ENCODE data around the gene SCGB1D1. TPM values are rescaled to one million over a fixed set of nuclear protein-coding genes. Genes with fewer than 3 reads are reported as not detected.

SCGB1D1 gene
- total and polyA plus RNA-seq, 2 experiments from 2014 or later: not detected

DNA sequence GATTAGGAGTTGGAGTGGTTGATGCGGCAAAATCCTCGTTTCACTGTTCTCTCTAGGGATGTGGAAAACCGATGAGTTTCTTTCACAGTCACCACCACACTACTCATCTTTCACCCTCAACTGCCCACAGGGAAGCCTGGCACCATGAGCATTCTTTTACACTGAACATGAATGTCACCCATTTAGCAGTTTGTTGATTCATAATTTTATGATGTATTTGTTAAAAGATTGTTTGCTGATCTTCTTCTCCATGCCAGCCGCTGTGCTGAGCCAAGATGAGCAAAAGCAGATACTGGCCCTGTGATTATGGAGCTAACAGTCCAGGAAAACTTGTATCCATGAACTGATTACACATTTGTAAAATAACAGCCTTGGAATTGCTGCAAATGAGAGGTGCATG, 48.1 kb downstream of the SCGB1D1 start:
- Histone ChIP-seq H3K36me3 (ENCODE audit: low read depth) (no peaks in the 10 kb centered on the region), H3F3A (ENCODE audit: insufficient read depth) (no peaks in the 10 kb centered on the region), H3K9me3 (ENCODE audit: low read depth) (no peaks in the 10 kb centered on the region), H3K9me2 (ENCODE audit: insufficient read depth) (no peaks in the 10 kb centered on the region), H3K27ac (no peak overlapping the region), H3K4me1 (ENCODE audit: insufficient read depth) (no peaks in the 10 kb centered on the region), H3K4me2 (ENCODE audit: unreplicated experiment) (no peak overlapping the region), H3K27me3 (replicated peaks; ENCODE audit: insufficient read depth) (peaks cover 5% of the 10 kb centered on the region; the same call in 1 of the 2 replicates), H2AFZ (no peak overlapping the region), H4K20me1 (ENCODE audit: insufficient read depth) (no peaks in the 10 kb centered on the region), H3K4me3 (no peak overlapping the region), H3K79me2 (ENCODE audit: insufficient read depth) (no peaks in the 10 kb centered on the region), H3K9ac (no peak overlapping the region)
- TF ChIP-seq EZH2 (IDR thresholded peaks at IDR 0.05; ENCODE audit: insufficient read depth, poor library complexity, severe bottlenecking) (no peak), EZH2phosphoT487 (IDR thresholded peaks at IDR 0.05; ENCODE audit: insufficient read depth, low read depth) (no peak)
- WGBS, 2 experiments (ENCODE audit: low coverage in 1 of 2, low lambda C conversion rate in 2 of 2, missing lambda C conversion rate in 2 of 2): 31 to 39% methylated on average over 4 of the region's 4 CpGs
- DNase-seq: no peak
- in situ Hi-C loops (cut with MboI): no loop called here

DNA sequence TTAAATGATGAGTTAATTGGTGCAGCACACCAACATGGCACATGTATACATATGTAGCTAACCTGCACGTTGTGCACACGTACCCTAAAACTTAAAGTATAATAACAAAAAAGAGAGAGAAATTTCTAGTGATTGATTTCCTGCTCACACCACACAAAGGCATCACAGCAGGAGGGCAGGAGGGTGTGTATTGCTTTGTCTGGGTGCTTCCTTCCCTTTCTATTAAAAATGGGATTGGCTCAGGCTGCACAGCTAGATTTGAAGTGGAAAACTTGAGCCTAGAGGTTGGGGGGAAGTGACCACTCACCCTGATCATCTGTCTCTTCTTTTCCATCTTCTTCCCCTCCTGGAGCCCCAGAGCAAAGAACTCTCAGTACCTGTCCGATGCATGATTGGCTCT, 51.1 kb downstream of the SCGB1D1 start:
- no peaks in the 10 kb centered on the region for H4K20me1 ChIP-seq (ENCODE audit: insufficient read depth)
- no peaks in the 10 kb centered on the region for H3K4me1 ChIP-seq (ENCODE audit: insufficient read depth)
- H3K4me2 ChIP-seq (ENCODE audit: unreplicated experiment): no peak overlapping the region
- H3K9me3 ChIP-seq (ENCODE audit: low read depth): no peaks in the 10 kb centered on the region
- no peak overlapping the region for H3K4me3 ChIP-seq
- WGBS, 2 experiments (ENCODE audit: low coverage in 1 of 2, low lambda C conversion rate in 2 of 2, missing lambda C conversion rate in 2 of 2): 54 to 60% methylated on average over 3 of the region's 3 CpGs
- H3K36me3 ChIP-seq (ENCODE audit: low read depth): no peaks in the 10 kb centered on the region
- H3K9me2 ChIP-seq (ENCODE audit: insufficient read depth): no peaks in the 10 kb centered on the region
- peaks cover 5% of the 10 kb centered on the region; the same call in 1 of the 2 replicates for H3K27me3 ChIP-seq (replicated peaks; ENCODE audit: insufficient read depth)
- no peaks in the 10 kb centered on the region for H3K79me2 ChIP-seq (ENCODE audit: insufficient read depth)
- TF ChIP-seq EZH2phosphoT487 (IDR thresholded peaks at IDR 0.05; ENCODE audit: insufficient read depth, low read depth): no peak
- TF ChIP-seq EZH2 (IDR thresholded peaks at IDR 0.05; ENCODE audit: insufficient read depth, poor library complexity, severe bottlenecking): no peak
- no peak overlapping the region for H3K9ac ChIP-seq
- in situ Hi-C loops (cut with MboI): no loop called here
- H3K27ac ChIP-seq: no peak overlapping the region
- H2AFZ ChIP-seq: no peak overlapping the region
- DNase-seq: no peak
- H3F3A ChIP-seq (ENCODE audit: insufficient read depth): no peaks in the 10 kb centered on the region

DNA sequence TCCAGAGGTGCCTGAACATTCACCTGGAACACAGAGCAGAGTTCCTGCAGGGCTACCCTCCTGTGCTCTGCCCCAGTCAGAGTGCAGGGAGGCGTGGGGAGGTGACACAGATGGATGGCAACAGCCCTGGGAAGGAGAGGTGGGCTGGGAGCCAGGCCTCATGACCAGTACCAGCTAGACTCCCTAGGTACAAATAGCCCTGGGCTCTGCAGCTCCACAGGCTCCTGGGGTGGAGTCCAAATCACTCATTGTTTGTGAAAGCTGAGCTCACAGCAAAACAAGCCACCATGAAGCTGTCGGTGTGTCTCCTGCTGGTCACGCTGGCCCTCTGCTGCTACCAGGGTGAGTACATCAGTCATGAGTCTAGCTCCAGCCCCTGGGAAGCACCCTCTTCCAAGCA, 52.0 kb downstream of the SCGB1D1 start, which contains the start of gene SCGB1D2:
SCGB1D2 (plus strand) TSS at position 219 of the 400 bp plus-strand sequence; CDS start at position 288, 69 bp downstream.
- H3K4me2 ChIP-seq (ENCODE audit: unreplicated experiment): no peak within 1 kb of the TSS
- H4K20me1 ChIP-seq (ENCODE audit: insufficient read depth): no peaks in the 10 kb centered on the region
- H3K36me3 ChIP-seq (ENCODE audit: low read depth): no peaks in the 10 kb centered on the region
- no peak for DNase-seq
- 0 to 3% methylated on average over 3 of the region's 3 CpGs for WGBS, 2 experiments (ENCODE audit: low coverage in 1 of 2, low lambda C conversion rate in 2 of 2, missing lambda C conversion rate in 2 of 2)
- H3K9me2 ChIP-seq (ENCODE audit: insufficient read depth): no peaks in the 10 kb centered on the region
- H3K27ac ChIP-seq: no peak within 1 kb of the TSS
- in situ Hi-C loops (cut with MboI): no loop called here
- no peak within 1 kb of the TSS for H3K9ac ChIP-seq
- H3K27me3 ChIP-seq (replicated peaks; ENCODE audit: insufficient read depth): peaks cover 5% of the 10 kb centered on the region; the same call in 1 of the 2 replicates
- no peaks in the 10 kb centered on the region for H3F3A ChIP-seq (ENCODE audit: insufficient read depth)
- H3K9me3 ChIP-seq (ENCODE audit: low read depth): no peaks in the 10 kb centered on the region
- TF ChIP-seq EZH2phosphoT487 (IDR thresholded peaks at IDR 0.05; ENCODE audit: insufficient read depth, low read depth): no peak
- H3K79me2 ChIP-seq (ENCODE audit: insufficient read depth): no peaks in the 10 kb centered on the region
- H3K4me3 ChIP-seq: no peak within 1 kb of the TSS
- H3K4me1 ChIP-seq (ENCODE audit: insufficient read depth): no peaks in the 10 kb centered on the region
- H2AFZ ChIP-seq: no peak within 1 kb of the TSS

Other genes starting within 250 kb of the SCGB1D1 start
- 4.7 and 5.1 TPM in 2 replicates for gene BEST1, start 239.9 kb upstream of the SCGB1D1 start, total RNA-seq (2014; rRNA removed; shearing (Covaris generic))
- gene BEST1, start 239.9 kb upstream of the SCGB1D1 start, polyA plus RNA-seq (2016; fragmentation: Nextera tagmentation; extraction: Ambion mirVana): 3.1 and 3.9 TPM in 2 replicates
- gene FTH1, start 222.6 kb upstream of the SCGB1D1 start, total RNA-seq (2014; rRNA removed; shearing (Covaris generic)): 393 and 473 TPM in 2 replicates
- 10,305 and 10,611 TPM in 2 replicates for gene FTH1, start 222.6 kb upstream of the SCGB1D1 start, polyA plus RNA-seq (2016; fragmentation: Nextera tagmentation; extraction: Ambion mirVana)
- 16.0 and 39.5 TPM in 2 replicates for gene INCENP, start 66.2 kb upstream of the SCGB1D1 start, total RNA-seq (2014; rRNA removed; shearing (Covaris generic))
- gene INCENP, start 66.2 kb upstream of the SCGB1D1 start, polyA plus RNA-seq (2016; fragmentation: Nextera tagmentation; extraction: Ambion mirVana): 4.6 and 5.1 TPM in 2 replicates
- not detected in 2 replicates for gene SCGB2A1, start 18.5 kb downstream of the SCGB1D1 start, total RNA-seq (2014; rRNA removed; shearing (Covaris generic))
- not detected in 2 replicates for gene SCGB2A1, start 18.5 kb downstream of the SCGB1D1 start, polyA plus RNA-seq (2016; fragmentation: Nextera tagmentation; extraction: Ambion mirVana)
- gene SCGB1D2, start 52.0 kb downstream of the SCGB1D1 start, total RNA-seq (2014; rRNA removed; shearing (Covaris generic)): not detected in 2 replicates
- gene SCGB1D2, start 52.0 kb downstream of the SCGB1D1 start, polyA plus RNA-seq (2016; fragmentation: Nextera tagmentation; extraction: Ambion mirVana): not detected in 2 replicates
- not detected in 2 replicates for gene SCGB2A2, start 79.9 kb downstream of the SCGB1D1 start, total RNA-seq (2014; rRNA removed; shearing (Covaris generic))
- gene SCGB2A2, start 79.9 kb downstream of the SCGB1D1 start, polyA plus RNA-seq (2016; fragmentation: Nextera tagmentation; extraction: Ambion mirVana): not detected in 2 replicates
- not detected in 2 replicates for gene SCGB1D4, start 108.9 kb downstream of the SCGB1D1 start, total RNA-seq (2014; rRNA removed; shearing (Covaris generic))
- not detected in 2 replicates for gene SCGB1D4, start 108.9 kb downstream of the SCGB1D1 start, polyA plus RNA-seq (2016; fragmentation: Nextera tagmentation; extraction: Ambion mirVana)
- 0.43 TPM in 1 of 2 replicates, not detected in the other for gene ASRGL1, start 147.2 kb downstream of the SCGB1D1 start, total RNA-seq (2014; rRNA removed; shearing (Covaris generic))
- gene ASRGL1, start 147.2 kb downstream of the SCGB1D1 start, polyA plus RNA-seq (2016; fragmentation: Nextera tagmentation; extraction: Ambion mirVana): 0.59 and 1.2 TPM in 2 replicates
- gene SCGB1A1, start 228.8 kb downstream of the SCGB1D1 start, total RNA-seq (2014; rRNA removed; shearing (Covaris generic)): not detected in 2 replicates
- gene SCGB1A1, start 228.8 kb downstream of the SCGB1D1 start, polyA plus RNA-seq (2016; fragmentation: Nextera tagmentation; extraction: Ambion mirVana): not detected in 2 replicates